Measurements from ENCODE around the gene ABCA6.
"Not testable (repeated sequence)": the region's sequence is repeated elsewhere in the genome, so short reads cannot be mapped to it uniquely, and the experiment has no call there.

ABCA6 gene

GRCh38 chr17:69141431-69142174 is at the start of gene ABCA6:
TSS of gene ABCA6 (minus strand) at chr17:69141895. CDS start at chr17:69140703, 1,192 bp downstream.
- Histone ChIP-seq H3K9ac (ENCODE audit: low read length) (no peak within 1 kb of the TSS), H3K4me3 (ENCODE audit: low read length) (no peak within 1 kb of the TSS)

DNA sequence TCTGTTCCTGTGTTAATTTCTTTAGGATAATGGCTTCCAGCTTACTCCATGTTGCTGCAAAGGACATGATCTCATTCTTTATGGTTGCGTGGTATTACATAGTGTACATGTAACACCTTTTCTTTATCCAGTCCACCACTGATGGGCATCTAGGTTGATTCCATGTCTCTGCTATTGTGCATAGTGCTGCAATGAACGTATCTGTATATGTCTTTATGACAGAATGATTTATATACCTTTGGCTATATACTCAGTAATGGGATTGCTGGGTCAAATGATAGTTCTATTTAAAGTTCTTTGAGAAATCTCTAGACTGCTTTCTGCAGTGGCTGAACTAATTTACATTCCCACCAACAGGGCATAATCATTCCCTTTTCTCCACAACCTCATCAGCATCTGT is 47.1 kb upstream of the ABCA6 start:
- Histone ChIP-seq H3K4me3 (ENCODE audit: low read length) (no peak overlapping the region), H3K9me3 (ENCODE audit: control insufficient read depth, low read length) (no peaks in the 10 kb centered on the region), H3K36me3 (ENCODE audit: control insufficient read depth, insufficient read depth, low read length) (no peaks in the 10 kb centered on the region), H3K4me1 (ENCODE audit: control insufficient read depth, insufficient read depth, low read length) (no peaks in the 10 kb centered on the region), H3K9ac (ENCODE audit: low read length) (no peak overlapping the region), H3K27me3 (ENCODE audit: control insufficient read depth, insufficient read depth, low read length) (no peaks in the 10 kb centered on the region)

More at GRCh38 chr17:69141431-69142174, at the start of gene ABCA6:
- H3K4me1 ChIP-seq (ENCODE audit: control insufficient read depth, insufficient read depth, low read length), result peaks cover 6% of the 10 kb centered on the region
- H3K27me3 ChIP-seq (ENCODE audit: control insufficient read depth, insufficient read depth, low read length), result no peaks in the 10 kb centered on the region
- no peaks in the 10 kb centered on the region for H3K9me3 ChIP-seq (ENCODE audit: control insufficient read depth, low read length)
- no peaks in the 10 kb centered on the region for H3K36me3 ChIP-seq (ENCODE audit: control insufficient read depth, insufficient read depth, low read length)

GRCh38 chr17:69188064-69188463 is 46.4 kb upstream of the ABCA6 start:
- H3K9ac ChIP-seq (ENCODE audit: low read length), result no peak overlapping the region
- no peaks in the 10 kb centered on the region for H3K36me3 ChIP-seq (ENCODE audit: control insufficient read depth, insufficient read depth, low read length)

GRCh38 chr17:69187294-69187693 is 45.6 kb upstream of the ABCA6 start:
- Histone ChIP-seq H3K4me3 (ENCODE audit: low read length) (no peak overlapping the region), H3K9me3 (ENCODE audit: control insufficient read depth, low read length) (no peaks in the 10 kb centered on the region), H3K4me1 (ENCODE audit: control insufficient read depth, insufficient read depth, low read length) (no peaks in the 10 kb centered on the region), H3K27me3 (ENCODE audit: control insufficient read depth, insufficient read depth, low read length) (no peaks in the 10 kb centered on the region), H3K9ac (ENCODE audit: low read length) (no peak overlapping the region), H3K36me3 (ENCODE audit: control insufficient read depth, insufficient read depth, low read length) (no peaks in the 10 kb centered on the region)

More at GRCh38 chr17:69188064-69188463, 46.4 kb upstream of the ABCA6 start:
- Histone ChIP-seq H3K27me3 (ENCODE audit: control insufficient read depth, insufficient read depth, low read length) (no peaks in the 10 kb centered on the region), H3K4me1 (ENCODE audit: control insufficient read depth, insufficient read depth, low read length) (no peaks in the 10 kb centered on the region), H3K9me3 (ENCODE audit: control insufficient read depth, low read length) (no peaks in the 10 kb centered on the region), H3K4me3 (ENCODE audit: low read length) (no peak overlapping the region)

DNA sequence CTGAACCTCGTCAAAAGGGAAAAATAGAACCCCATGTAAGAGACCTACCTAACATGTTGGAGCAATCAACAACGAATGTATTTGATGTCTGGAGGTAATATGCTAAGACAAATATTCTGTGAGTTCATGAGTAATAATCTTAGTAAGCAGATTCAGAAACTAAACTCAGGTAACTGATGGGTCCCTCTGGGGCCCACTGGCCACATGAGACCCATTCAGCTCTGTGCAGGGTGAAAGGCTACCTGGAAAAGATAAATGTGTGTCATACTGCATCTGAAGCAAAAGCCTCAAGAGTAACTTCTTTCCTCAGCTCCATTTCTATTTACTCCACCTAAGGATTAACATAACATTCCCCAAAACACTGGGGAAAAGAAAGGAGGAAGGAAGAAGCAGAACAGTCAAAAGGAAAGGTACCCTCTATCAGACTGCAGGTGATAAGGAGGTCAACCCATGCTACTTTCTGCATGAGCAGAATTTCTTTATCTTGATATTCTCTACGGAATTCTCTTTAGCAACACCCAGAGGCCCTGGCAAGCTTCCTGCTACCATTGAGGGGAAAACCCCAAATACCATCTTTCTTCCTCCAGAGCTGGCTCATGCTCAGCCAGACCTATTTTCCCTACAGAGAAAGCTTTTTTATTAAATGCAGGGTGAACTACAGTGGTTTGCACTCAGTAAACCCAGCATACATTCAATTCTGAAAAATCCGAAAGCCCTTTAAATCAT is 37.7 kb upstream of the ABCA6 start:
- Histone ChIP-seq H3K9me3 (ENCODE audit: control insufficient read depth, low read length) (no peaks in the 10 kb centered on the region), H3K4me3 (ENCODE audit: low read length) (no peak overlapping the region), H3K36me3 (ENCODE audit: control insufficient read depth, insufficient read depth, low read length) (no peaks in the 10 kb centered on the region), H3K9ac (ENCODE audit: low read length) (no peak overlapping the region), H3K4me1 (ENCODE audit: control insufficient read depth, insufficient read depth, low read length) (peaks cover 13% of the 10 kb centered on the region), H3K27me3 (ENCODE audit: control insufficient read depth, insufficient read depth, low read length) (no peaks in the 10 kb centered on the region)

DNA sequence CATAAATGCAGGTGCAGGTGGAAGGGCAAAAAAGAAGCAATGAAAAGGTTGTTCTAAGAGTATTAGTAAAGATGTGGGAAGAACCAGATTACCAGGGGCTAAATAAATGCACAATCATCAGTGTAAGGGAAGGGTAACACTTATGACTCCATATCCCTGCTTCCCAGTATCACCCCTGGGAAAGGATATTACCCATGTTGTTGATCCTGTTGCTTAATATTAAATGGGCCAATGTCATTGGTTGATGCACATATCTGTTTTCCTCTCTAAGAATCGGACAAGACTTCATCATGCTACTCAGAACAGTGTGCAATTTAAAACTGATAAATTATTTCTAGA is 34.7 kb upstream of the ABCA6 start:
- H3K9me3 ChIP-seq (ENCODE audit: control insufficient read depth, low read length), result no peaks in the 10 kb centered on the region
- no peaks in the 10 kb centered on the region for H3K27me3 ChIP-seq (ENCODE audit: control insufficient read depth, insufficient read depth, low read length)
- H3K9ac ChIP-seq (ENCODE audit: low read length), result no peak overlapping the region
- no peaks in the 10 kb centered on the region for H3K36me3 ChIP-seq (ENCODE audit: control insufficient read depth, insufficient read depth, low read length)
- H3K4me1 ChIP-seq (ENCODE audit: control insufficient read depth, insufficient read depth, low read length), result peaks cover 13% of the 10 kb centered on the region
- no peak overlapping the region for H3K4me3 ChIP-seq (ENCODE audit: low read length)

- H3K4me3 ChIP-seq (ENCODE audit: low read length), result no peak overlapping the region
These were observed 34.1 kb upstream of the ABCA6 start for GRCh38 chr17:69175625-69176456.

DNA sequence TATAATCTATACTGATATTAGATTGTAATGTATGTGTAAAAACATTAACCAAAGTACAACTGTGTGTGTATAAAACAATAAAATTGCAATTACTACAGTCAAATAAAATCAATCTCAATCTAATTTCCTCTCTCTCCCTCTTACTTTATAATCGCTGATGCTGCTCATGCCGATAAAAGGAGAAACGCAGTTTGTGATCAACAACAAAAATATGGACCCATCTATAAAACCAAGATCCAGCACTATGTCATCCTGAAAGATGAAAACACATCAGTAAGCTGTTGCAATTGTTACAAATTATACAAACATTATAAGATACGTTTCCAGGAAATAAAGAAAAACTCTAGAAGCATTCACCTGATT is 33.5 kb upstream of the ABCA6 start:
- Histone ChIP-seq H3K4me3 (ENCODE audit: low read length) (no peak overlapping the region), H3K36me3 (ENCODE audit: control insufficient read depth, insufficient read depth, low read length) (no peaks in the 10 kb centered on the region), H3K4me1 (ENCODE audit: control insufficient read depth, insufficient read depth, low read length) (peaks cover 13% of the 10 kb centered on the region), H3K9ac (ENCODE audit: low read length) (no peak overlapping the region), H3K27me3 (ENCODE audit: control insufficient read depth, insufficient read depth, low read length) (no peaks in the 10 kb centered on the region), H3K9me3 (ENCODE audit: control insufficient read depth, low read length) (no peaks in the 10 kb centered on the region)

More at GRCh38 chr17:69175625-69176456, 34.1 kb upstream of the ABCA6 start:
- no peaks in the 10 kb centered on the region for H3K36me3 ChIP-seq (ENCODE audit: control insufficient read depth, insufficient read depth, low read length)
- peaks cover 13% of the 10 kb centered on the region for H3K4me1 ChIP-seq (ENCODE audit: control insufficient read depth, insufficient read depth, low read length)
- no peaks in the 10 kb centered on the region for H3K9me3 ChIP-seq (ENCODE audit: control insufficient read depth, low read length)
- no peaks in the 10 kb centered on the region for H3K27me3 ChIP-seq (ENCODE audit: control insufficient read depth, insufficient read depth, low read length)
- H3K9ac ChIP-seq (ENCODE audit: low read length), result no peak overlapping the region

DNA sequence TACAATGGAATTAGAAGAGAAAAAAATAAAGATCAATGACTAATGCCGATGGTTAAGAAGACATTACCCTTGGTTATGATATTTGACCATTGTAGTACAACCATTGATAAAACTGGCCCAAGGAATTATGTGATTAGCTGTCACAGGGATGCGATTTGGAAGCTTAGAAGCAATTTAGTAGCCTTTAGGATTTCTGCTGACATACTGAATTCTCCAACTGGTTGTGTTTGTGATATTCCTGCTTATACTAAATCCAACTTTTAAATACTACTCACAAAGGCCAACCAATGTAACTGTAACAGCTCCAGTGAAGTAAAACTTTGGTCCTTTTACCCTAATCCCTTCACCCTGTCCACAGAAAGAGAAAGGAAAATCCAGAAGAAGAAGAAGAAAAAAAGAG is 31.4 kb upstream of the ABCA6 start:
- Histone ChIP-seq H3K4me1 (ENCODE audit: control insufficient read depth, insufficient read depth, low read length) (peaks cover 13% of the 10 kb centered on the region), H3K9me3 (ENCODE audit: control insufficient read depth, low read length) (no peaks in the 10 kb centered on the region), H3K27me3 (ENCODE audit: control insufficient read depth, insufficient read depth, low read length) (no peaks in the 10 kb centered on the region), H3K4me3 (ENCODE audit: low read length) (no peak overlapping the region), H3K36me3 (ENCODE audit: control insufficient read depth, insufficient read depth, low read length) (no peaks in the 10 kb centered on the region), H3K9ac (ENCODE audit: low read length) (no peak overlapping the region)

DNA sequence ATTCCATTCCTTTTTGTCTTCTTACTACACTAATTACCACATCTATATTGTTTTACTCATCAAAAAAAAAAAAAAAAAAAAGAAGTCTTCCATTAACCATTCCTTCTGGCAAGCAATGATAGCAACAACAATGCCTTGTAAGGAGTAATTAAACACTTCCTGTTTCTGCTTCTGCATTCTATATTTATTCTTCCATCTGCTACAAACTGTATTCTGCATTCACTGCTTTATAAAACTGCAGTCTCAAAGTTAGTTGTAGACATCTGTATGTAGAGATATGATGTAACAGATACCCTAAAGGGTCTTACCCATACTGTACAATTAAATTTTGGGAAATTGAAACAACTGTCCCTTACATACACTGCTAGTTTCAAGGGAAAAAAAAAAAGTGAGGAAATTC is 28.7 kb upstream of the ABCA6 start:
- no peaks in the 10 kb centered on the region for H3K27me3 ChIP-seq (ENCODE audit: control insufficient read depth, insufficient read depth, low read length)

GRCh38 chr17:69168642-69169041 is 26.9 kb upstream of the ABCA6 start:
- H3K9me3 ChIP-seq (ENCODE audit: control insufficient read depth, low read length); H3K36me3 ChIP-seq (ENCODE audit: control insufficient read depth, insufficient read depth, low read length); H3K27me3 ChIP-seq (ENCODE audit: control insufficient read depth, insufficient read depth, low read length); H3K4me1 ChIP-seq (ENCODE audit: control insufficient read depth, insufficient read depth, low read length); H3K4me3 ChIP-seq (ENCODE audit: low read length); H3K9ac ChIP-seq (ENCODE audit: low read length): not testable (repeated sequence)

More for the DNA sequence above, 28.7 kb upstream of the ABCA6 start:
- Histone ChIP-seq H3K9ac (ENCODE audit: low read length) (no peak overlapping the region), H3K4me3 (ENCODE audit: low read length) (no peak overlapping the region), H3K4me1 (ENCODE audit: control insufficient read depth, insufficient read depth, low read length) (peaks cover under 1% of the 10 kb centered on the region), H3K36me3 (ENCODE audit: control insufficient read depth, insufficient read depth, low read length) (no peaks in the 10 kb centered on the region), H3K9me3 (ENCODE audit: control insufficient read depth, low read length) (no peaks in the 10 kb centered on the region)

GRCh38 chr17:69166957-69167356 is 25.3 kb upstream of the ABCA6 start:
- H3K9ac ChIP-seq (ENCODE audit: low read length), result no peak overlapping the region
- H3K27me3 ChIP-seq (ENCODE audit: control insufficient read depth, insufficient read depth, low read length), result no peaks in the 10 kb centered on the region
- H3K9me3 ChIP-seq (ENCODE audit: control insufficient read depth, low read length), result no peaks in the 10 kb centered on the region
- no peaks in the 10 kb centered on the region for H3K36me3 ChIP-seq (ENCODE audit: control insufficient read depth, insufficient read depth, low read length)
- H3K4me1 ChIP-seq (ENCODE audit: control insufficient read depth, insufficient read depth, low read length), result no peaks in the 10 kb centered on the region
- H3K4me3 ChIP-seq (ENCODE audit: low read length), result no peak overlapping the region
